Panc1 (cell line): Measurements from ENCODE around the gene CLDN6. TPM values are rescaled to one million over a fixed set of nuclear protein-coding genes. Genes with fewer than 3 reads are reported as not detected.
"Not testable (repeated sequence)": the region's sequence is repeated elsewhere in the genome, so short reads cannot be mapped to it uniquely, and the experiment has no call there.

Experiments used
- ATAC-seq: fragments of 200-7000 bp; cut with Tn5 transposase; 2 replicates; pipeline ENCODE4 v1.9.1; 2020; ENCODE audit warnings: mild to moderate bottlenecking, moderate library complexity
- BruUV-seq: library from RNA; stranded (reverse); fragments of 400-500 nt; replicated peaks from 2 replicates; lab custom pipeline; 2021; lab: Mats Ljungman, UMichigan
- CTCF ChIA-PET: fragments of 300-600 bp; sonication (Branson Sonifier 250); formaldehyde crosslinking; loops from one replicate; lab custom pipeline; 2022; ENCODE audit warnings: antibody characterized with exemption; lab: Charles Lee
- POLR2A ChIA-PET: fragments of 300-600 bp; sonication (Branson Sonifier 250); formaldehyde crosslinking; loops from one replicate; lab custom pipeline; 2022; ENCODE audit warnings: antibody characterized with exemption; lab: Charles Lee
- DNase-seq: peaks from one replicate; pipeline ENCODE4 v3.0.0-alpha.2; 2010; ENCODE audit warnings: low read depth, low spot score
- H3K27ac ChIP-seq: 2 replicates; pipeline ENCODE4 v1.5.1; 2011; ENCODE audit warnings: mild to moderate bottlenecking, low read length, inconsistent platforms
- H3K27me3 ChIP-seq: fragments of 200-500 bp; sonication (Bioruptor generic); 2 replicates; pipeline ENCODE4 v1.6.0; 2014; ENCODE audit warnings: low read length, inconsistent platforms; ENCODE audit not compliant: control insufficient read depth, insufficient read depth
- H3K36me3 ChIP-seq: fragments of 200-500 bp; sonication (Bioruptor generic); 2 replicates; pipeline ENCODE4 v1.5.1; 2014; ENCODE audit warnings: inconsistent platforms, mild to moderate bottlenecking, low read length, moderate library complexity; ENCODE audit not compliant: control insufficient read depth, insufficient read depth
- H3K4me1 ChIP-seq: 2 replicates; pipeline ENCODE4 v1.5.1; 2011; ENCODE audit warnings: inconsistent platforms, mild to moderate bottlenecking, low read length, moderate library complexity; ENCODE audit not compliant: control insufficient read depth, insufficient read depth
- H3K4me3 ChIP-seq, 2 experiments: 2 replicates each; pipeline ENCODE4 v1.5.1; 2011 to 2012; ENCODE audit warnings: low read depth in 2 of 2, low read length in 2 of 2, mild to moderate bottlenecking in 2 of 2, inconsistent platforms in 1 of 2, moderate library complexity in 1 of 2
- H3K9me3 ChIP-seq: fragments of 200-500 bp; sonication (Bioruptor generic); 2 replicates; pipeline ENCODE4 v1.5.1; 2014; ENCODE audit warnings: low read depth, mild to moderate bottlenecking, inconsistent platforms, low read length, moderate library complexity; ENCODE audit not compliant: control insufficient read depth, insufficient read depth
- POLR2AphosphoS5 ChIP-seq: IDR thresholded peaks from 2 replicates; pipeline ENCODE4 v1.6.1; 2012; ENCODE audit warnings: mild to moderate bottlenecking, low read depth, low read length, moderate library complexity
- REST ChIP-seq, 2 experiments: IDR thresholded peaks; 2 replicates each; pipeline ENCODE4 v1.6.1; 2011 to 2012; ENCODE audit warnings: low read depth in 2 of 2, control low read depth in 1 of 2, low read length in 1 of 2, mild to moderate bottlenecking in 1 of 2, moderate library complexity in 1 of 2; ENCODE audit not compliant: insufficient read depth in 1 of 2
- SIN3A ChIP-seq: IDR thresholded peaks from 2 replicates; pipeline ENCODE4 v1.6.1; 2012; ENCODE audit warnings: low read depth, mild to moderate bottlenecking, low read length, moderate library complexity, borderline replicate concordance; ENCODE audit not compliant: insufficient read depth
- TCF7L2 ChIP-seq: IDR thresholded peaks from 2 replicates; pipeline ENCODE4 v1.6.1; 2011; ENCODE audit warnings: mild to moderate bottlenecking, low read depth, low read length, inconsistent platforms
- in situ Hi-C: cut with HindIII; loops from 2 replicates; pipeline ENCODE4 v1.10.0; 2016; ENCODE audit warnings: low sequenced_read_pairs, low pct_unique_long_range_greater_than_20kb
- intact Hi-C: fragments of 100-400 bp; cut with micrococcal nuclease; formaldehyde crosslinking; loops from one replicate; pipeline ENCODE4 v1.10.0; 2022; ENCODE audit not compliant: unreplicated experiment
- total RNA-seq: library from RNA; stranded (reverse); gene quantifications from one replicate; pipeline ENCODE4 v1.2.1, GENCODE V29; 2021; ENCODE audit not compliant: unreplicated experiment
- TF ChIP-seq, protein P1 (sequence below): fragments of 450-650 bp; IDR thresholded peaks from 2 replicates; pipeline ENCODE4 v1.5.1; 2017; ENCODE audit warnings: mild to moderate bottlenecking

Gene CLDN6
- total RNA-seq, 1 experiment from 2014 or later: 1.2 TPM

- TF ChIP-seq, protein P1, sequence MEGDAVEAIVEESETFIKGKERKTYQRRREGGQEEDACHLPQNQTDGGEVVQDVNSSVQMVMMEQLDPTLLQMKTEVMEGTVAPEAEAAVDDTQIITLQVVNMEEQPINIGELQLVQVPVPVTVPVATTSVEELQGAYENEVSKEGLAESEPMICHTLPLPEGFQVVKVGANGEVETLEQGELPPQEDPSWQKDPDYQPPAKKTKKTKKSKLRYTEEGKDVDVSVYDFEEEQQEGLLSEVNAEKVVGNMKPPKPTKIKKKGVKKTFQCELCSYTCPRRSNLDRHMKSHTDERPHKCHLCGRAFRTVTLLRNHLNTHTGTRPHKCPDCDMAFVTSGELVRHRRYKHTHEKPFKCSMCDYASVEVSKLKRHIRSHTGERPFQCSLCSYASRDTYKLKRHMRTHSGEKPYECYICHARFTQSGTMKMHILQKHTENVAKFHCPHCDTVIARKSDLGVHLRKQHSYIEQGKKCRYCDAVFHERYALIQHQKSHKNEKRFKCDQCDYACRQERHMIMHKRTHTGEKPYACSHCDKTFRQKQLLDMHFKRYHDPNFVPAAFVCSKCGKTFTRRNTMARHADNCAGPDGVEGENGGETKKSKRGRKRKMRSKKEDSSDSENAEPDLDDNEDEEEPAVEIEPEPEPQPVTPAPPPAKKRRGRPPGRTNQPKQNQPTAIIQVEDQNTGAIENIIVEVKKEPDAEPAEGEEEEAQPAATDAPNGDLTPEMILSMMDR: no peak
- TF ChIP-seq REST (IDR thresholded peaks at IDR 0.05; ENCODE audit: insufficient read depth in 1 of 2, low read depth in 2 of 2, low read length in 1 of 2) (no peak), SIN3A (no peak), POLR2AphosphoS5 (no peak), TCF7L2 (no peak)
- Histone ChIP-seq H3K4me3 (no peak overlapping the region), H3K27me3 (no peaks in the 10 kb centered on the region), H3K9me3 (no peaks in the 10 kb centered on the region), H3K36me3 (no peaks in the 10 kb centered on the region), H3K27ac (no peak overlapping the region), H3K4me1 (peaks cover 2% of the 10 kb centered on the region; the same call in 1 of the 2 replicates)
- DNase-seq (no peak), ATAC-seq (no peak)
- ChIA-PET CTCF (interaction anchor here (1.1 kb wide), 1 partner anchor 23 kb away, joined by 3 read pairs; no protein-coding TSS in a partner anchor), POLR2A (no interaction called here)
- BruUV-seq: no TSS peak
- in situ Hi-C loops: no loop called here
- intact Hi-C loops: loop anchor here (10.0 kb wide), 1 partner anchor 70 kb away; no protein-coding TSS in a partner anchor
These were observed 37.2 kb upstream of the CLDN6 start for GRCh38 chr16:3054965-3055733.

DNA sequence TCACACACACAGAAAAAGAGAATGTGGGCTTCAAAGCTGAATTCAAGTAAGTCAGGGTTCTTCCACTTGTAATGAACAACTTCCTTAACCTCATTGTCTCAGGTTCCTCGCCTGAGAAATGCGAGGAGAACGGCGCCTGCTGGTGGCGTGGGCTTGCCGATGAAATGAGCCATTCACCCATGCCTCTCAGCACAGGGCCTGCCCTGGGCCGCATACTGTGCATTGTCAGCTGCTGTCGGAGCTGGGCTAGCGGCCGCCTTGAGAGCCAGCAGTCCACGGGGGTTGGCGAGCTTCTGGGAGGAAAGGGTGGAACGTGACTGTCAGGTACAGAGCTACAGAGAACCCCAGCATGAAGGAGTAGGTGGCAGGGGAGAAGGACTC lies 35.3 kb upstream of the CLDN6 start:
- H3K4me1 ChIP-seq, H3K27ac ChIP-seq, H3K9me3 ChIP-seq, CTCF ChIA-PET, H3K36me3 ChIP-seq, POLR2A ChIA-PET, DNase-seq, H3K4me3 ChIP-seq, BruUV-seq, ATAC-seq, H3K27me3 ChIP-seq, in situ Hi-C loops: not testable (repeated sequence)
- intact Hi-C loops: loop anchor here (10.0 kb wide), 1 partner anchor 71 kb away; no protein-coding TSS in a partner anchor

DNA sequence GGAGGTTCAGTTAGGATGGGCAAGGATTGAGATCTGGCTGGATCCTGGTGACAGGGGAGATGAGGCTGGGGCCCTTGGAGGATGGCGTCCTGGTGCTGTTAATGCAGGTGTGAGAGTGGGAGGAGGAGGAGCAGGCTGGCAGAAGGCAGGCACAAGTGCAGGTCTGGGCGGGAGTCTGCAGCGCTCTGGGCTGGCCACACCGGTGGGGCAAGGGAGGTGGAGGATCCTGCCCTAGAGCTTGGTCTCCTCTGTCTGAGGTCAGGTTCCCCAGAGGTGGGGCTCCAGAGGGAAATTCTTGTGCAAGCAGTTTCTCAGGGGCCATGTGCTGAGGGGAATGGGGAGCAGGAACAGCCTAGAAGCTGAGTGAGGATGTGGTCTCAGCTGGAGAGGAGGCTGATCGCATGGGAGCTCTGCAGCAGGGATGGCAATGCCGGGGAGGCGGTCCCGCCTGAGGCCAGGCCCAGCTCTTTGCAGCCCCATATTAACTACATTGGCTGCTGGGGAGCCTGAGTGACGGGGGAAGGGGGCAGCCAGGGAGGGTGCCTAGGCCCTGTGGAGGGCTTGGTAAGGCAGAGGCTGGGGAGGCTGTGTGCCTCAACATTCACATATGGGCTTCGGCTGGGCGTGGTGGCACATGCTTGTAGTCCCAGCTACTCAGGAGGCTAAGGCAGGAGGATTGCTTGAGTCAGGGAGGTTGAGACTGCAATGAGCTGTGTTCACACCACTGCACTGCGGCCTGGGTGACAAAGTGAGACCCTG lies 34.8 kb upstream of the CLDN6 start:
- H3K4me3 ChIP-seq, DNase-seq, H3K4me1 ChIP-seq, H3K9me3 ChIP-seq, POLR2A ChIA-PET, H3K36me3 ChIP-seq, BruUV-seq, in situ Hi-C loops, H3K27ac ChIP-seq, H3K27me3 ChIP-seq, ATAC-seq: not testable (repeated sequence)
- CTCF ChIA-PET: interaction anchor here (0.9 kb wide), 1 partner anchor 135 kb away, joined by 4 read pairs; no protein-coding TSS in a partner anchor
- intact Hi-C loops: loop anchor here (10.0 kb wide), 1 partner anchor 72 kb away; no protein-coding TSS in a partner anchor
